HL-60/S4 (cell line): Measurements from ENCODE around the gene BIRC7.
"Not testable (repeated sequence)": the region's sequence is repeated elsewhere in the genome, so short reads cannot be mapped to it uniquely, and the experiment has no call there.

Experiments used
- in situ Hi-C: fragments of 300-500 bp; cut with MboI; formaldehyde crosslinking; loops from 2 replicates; pipeline ENCODE4 v1.14.3; 2022; ENCODE audit warnings: low sequenced_read_pairs

The BIRC7 gene

GRCh38 chr20:63205896-63206295 lies 29.8 kb upstream of the BIRC7 start:
- in situ Hi-C loops: no loop called here

GRCh38 chr20:63206878-63207277 lies 28.8 kb upstream of the BIRC7 start:
- in situ Hi-C loops: no loop called here

- in situ Hi-C loops: no loop called here
These were observed 27.3 kb upstream of the BIRC7 start for GRCh38 chr20:63208346-63208909.

DNA sequence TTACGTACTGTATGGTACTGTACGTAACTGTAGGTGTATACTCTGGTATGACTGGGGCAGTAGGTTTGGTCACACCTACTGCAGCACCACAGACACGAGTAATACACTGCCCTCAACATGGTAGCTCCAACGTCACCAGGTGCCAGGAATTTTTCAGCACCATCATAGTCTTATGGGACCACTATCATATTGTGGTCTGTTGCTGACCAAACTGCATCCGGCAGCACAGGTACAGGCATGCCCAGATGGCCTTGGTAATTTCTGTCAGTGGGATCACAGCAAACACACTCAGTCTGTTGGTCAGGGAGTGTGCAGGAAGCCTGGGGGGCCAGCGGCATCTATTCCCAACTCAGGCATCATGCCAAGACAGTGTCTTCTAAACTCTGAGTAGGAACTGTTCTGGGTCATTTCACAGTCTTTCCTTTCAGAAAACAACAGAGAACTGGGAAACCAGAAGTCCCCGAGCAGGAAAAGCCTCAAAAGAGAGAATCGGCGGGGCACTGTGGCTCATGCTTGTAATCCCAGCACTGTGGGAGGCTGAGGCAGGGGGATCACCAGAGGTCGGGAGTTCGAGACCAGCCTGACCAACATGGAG lies 25.6 kb upstream of the BIRC7 start:
- in situ Hi-C loops: no loop called here

DNA sequence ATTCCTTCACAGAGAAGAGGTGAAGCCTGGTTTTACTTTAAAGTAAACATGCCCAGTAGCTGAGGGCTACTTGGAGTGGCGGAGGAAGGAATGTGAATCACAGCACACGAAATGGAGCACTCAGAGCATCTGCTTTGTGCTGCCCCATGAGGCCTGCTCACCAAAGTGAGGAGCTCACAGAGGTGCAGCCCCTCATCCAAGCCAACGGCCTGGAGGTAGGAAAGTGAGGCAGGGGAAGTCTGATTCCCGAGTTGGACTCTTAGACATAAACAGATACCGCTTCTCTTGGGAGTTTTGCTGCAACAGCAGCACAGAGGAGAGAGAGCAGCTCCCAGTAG lies 23.3 kb upstream of the BIRC7 start:
- in situ Hi-C loops: no loop called here

DNA sequence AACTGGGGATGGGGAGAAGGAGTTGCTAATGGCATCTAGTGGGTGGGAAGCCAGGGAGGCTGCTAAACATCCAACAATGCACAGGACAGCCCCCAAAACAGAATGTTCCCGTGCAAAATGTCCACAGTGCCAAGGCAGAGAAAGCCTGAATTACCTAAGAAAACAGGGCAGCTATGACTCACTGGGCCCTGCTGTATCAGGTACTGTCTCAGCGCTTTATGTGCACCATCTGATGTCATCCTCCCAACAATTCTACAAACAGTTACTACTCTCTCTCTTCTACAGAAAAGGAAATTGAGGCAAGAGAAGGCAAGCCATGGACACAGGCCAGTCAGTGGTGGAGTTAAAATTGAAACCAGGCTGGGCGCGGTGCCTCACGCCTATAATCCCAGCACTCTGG lies 22.9 kb upstream of the BIRC7 start:
- in situ Hi-C loops: no loop called here

DNA sequence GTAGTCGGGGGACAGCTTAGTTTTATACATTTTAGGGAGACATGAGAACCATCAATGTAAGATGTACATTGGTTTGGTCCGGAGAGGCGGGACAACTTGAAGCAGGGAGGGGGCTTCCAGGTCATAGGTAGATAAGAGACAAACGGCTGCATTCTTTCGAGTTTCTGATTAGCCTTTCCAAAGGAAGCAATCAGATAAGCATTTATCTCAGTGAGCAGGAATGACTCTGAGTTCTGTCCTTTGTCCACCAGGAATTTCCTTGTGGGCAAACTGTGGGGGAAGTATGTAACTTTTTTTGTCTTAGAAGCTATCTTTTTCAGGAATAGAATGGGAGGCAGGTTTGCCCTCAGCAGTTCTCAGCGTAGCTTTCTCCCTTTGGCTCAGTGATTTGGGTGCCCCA lies 21.2 kb upstream of the BIRC7 start:
- in situ Hi-C loops: no loop called here

- in situ Hi-C loops: no loop called here
These were observed 20.3 kb upstream of the BIRC7 start for GRCh38 chr20:63215101-63216040.

DNA sequence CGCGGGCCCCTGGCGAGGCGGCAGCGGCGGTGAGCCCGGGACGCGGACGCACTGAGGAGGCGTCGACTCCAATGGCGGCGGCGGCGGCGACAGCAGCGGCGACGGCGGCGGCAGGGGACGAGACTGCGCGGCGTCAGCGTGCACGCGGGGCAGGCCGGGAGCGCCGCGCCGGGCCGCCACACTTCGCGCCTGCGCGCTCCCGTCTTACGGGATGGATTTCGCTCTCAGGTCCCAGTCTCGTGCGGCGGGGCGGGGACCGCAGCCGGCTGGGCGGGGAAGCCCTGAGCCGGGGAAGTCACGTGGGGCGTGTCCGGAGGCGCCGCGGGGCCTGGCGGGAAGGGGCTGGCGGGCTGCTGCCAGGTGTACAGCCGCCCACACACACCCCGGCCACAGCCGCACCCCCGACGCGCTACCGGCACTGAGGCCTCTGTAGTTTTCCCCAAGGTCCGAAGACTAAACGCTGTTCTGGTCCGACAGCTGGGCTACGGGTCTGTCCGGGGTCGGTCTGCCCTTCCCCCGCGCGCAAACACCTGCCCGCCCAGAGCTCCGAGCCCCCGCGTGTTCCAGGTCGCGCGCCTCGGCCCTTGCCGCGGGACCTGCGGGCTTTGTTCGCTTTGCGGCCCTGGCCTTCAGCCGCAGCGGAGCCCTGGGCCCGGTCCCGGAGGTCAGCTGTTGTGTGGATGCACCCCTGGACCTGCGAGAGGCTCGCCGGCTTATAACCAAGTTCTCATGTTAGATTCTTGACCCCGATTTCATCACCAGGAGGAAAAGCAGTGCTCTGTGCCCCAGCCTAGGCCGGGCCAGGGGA lies 19.5 kb upstream of the BIRC7 start, which contains the start of gene YTHDF1:
YTHDF1 (minus strand) TSS at position 91 of the 808 bp plus-strand sequence. CDS start 239 bp downstream, outside the sequence.
- in situ Hi-C loops: no loop called here

DNA sequence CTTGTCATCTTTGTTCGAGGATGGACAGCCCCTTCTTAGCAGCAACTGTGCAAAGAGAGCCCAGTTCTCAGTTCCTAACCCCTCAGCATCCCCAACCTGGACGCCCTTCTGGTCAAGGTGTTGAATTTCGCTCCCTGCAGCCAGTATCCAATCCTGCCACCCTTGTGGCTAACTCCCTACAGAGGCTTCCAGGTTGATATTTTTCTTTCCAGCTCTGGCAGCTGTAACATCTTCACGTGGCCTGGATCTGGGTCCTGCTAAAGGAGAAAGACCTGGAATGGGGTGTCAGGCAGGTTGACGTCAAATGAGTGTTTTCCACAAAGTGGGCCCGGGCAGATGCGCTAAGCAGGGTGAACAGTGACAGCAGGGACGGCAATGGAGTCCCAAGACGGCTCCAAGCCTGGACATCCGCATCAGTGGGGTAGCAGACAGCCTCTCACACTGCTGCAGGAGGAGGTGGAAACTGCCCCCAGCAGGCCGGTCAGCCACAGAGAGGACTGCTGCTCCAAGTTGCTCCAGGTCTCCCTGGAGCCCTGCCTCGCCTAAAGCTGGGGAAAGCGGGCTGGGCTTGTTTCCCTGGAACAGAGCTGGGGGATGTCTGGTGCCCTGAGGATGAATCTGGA lies 18.7 kb upstream of the BIRC7 start:
- in situ Hi-C loops: no loop called here

DNA sequence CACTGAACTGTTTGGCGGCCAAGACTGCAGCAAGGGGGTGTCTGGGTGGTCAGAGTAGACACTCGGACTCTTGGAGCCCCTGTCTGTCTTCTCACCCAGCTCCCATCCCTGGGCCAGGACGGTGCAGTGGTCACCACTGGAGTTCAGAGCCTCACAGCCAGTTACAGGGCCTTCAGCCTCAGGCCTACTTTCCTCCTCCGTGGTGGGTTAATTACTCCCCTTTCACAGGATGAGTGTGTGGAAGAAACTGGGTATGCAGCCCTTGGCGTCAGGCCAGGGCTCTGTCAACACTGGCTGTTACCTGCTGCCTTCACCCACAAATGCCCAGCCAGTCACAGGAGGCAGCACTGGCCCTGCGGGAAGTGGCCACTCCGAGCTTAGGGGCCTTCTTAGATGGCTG lies 18.0 kb upstream of the BIRC7 start:
- in situ Hi-C loops: no loop called here

GRCh38 chr20:63218701-63219446 lies 16.8 kb upstream of the BIRC7 start:
- in situ Hi-C loops: no loop called here

DNA sequence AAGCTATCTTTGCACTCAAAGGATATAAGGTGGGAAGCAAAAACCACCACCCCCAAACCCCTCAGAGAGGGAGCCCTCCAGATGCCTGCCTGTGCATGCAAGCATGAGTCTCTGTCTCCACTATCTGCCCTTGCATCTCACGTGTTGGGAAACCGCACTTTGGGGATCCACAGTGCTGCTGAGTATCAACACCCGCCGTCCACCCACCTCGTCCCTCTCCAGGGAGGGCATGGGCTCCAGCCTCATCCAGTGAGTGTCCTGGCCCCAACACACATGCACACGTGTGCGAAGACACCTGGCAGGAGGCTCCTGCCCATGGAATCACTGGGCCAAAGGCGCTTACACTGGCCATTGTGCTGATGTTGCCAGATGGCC lies 16.3 kb upstream of the BIRC7 start:
- in situ Hi-C loops: no loop called here

GRCh38 chr20:63219866-63220521 lies 15.7 kb upstream of the BIRC7 start:
- in situ Hi-C loops: no loop called here

DNA sequence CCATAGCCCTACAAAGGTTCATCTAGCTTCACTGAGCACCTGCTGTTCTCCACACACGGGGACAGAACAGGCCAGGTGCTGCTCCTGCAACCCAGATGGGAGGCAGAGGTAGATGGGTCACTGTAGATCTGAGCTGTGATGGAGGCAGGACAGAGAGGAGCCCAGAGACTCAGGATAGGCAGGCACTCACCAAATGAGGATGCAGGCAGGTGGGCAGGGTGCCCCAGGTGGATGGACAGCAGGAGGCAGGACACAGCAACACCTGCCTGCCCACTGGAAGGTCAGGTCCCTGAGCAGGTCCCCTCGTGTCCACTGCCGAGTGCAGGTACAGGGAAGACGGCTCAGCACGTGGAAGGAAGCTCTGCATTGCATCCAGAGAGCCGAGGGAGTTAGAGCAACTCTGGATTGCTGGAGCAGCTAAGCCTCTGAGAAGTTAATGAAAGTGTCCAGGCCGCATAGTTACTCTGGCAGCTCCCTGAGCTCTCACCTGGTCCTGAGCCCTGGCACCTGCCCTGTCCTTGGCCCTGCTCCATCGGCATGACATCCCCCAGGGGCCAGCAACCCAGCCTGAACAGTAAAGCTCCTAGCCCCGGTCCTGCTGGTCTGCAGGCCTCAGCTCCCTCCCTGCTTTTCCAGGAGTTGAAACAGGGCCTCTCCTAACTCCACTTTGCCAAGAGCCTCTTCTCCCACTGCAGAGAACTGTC lies 14.9 kb upstream of the BIRC7 start:
- in situ Hi-C loops: no loop called here

- in situ Hi-C loops: not testable (repeated sequence)
These were observed 14.2 kb upstream of the BIRC7 start for GRCh38 chr20:63221400-63222053.

DNA sequence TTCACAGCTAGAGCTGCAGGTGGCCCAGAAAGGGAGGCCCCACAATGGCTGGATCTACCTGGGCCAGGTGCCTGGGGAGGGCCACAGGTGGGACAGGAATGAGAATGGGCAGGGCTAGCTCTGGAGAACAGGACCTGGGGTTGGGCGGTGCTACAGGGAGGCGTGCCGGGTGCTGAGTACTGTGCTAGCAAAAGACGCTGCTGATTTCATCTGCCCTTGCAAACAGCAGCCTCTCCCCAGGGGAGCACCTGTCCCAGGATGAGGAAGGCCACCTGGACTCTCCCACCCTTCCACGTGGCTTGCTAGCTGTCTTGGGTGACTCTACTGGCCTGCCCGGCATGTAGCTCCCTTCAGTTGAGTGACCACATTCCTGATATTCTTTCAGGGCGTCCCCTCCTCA lies 13.2 kb upstream of the BIRC7 start:
- in situ Hi-C loops: no loop called here

DNA sequence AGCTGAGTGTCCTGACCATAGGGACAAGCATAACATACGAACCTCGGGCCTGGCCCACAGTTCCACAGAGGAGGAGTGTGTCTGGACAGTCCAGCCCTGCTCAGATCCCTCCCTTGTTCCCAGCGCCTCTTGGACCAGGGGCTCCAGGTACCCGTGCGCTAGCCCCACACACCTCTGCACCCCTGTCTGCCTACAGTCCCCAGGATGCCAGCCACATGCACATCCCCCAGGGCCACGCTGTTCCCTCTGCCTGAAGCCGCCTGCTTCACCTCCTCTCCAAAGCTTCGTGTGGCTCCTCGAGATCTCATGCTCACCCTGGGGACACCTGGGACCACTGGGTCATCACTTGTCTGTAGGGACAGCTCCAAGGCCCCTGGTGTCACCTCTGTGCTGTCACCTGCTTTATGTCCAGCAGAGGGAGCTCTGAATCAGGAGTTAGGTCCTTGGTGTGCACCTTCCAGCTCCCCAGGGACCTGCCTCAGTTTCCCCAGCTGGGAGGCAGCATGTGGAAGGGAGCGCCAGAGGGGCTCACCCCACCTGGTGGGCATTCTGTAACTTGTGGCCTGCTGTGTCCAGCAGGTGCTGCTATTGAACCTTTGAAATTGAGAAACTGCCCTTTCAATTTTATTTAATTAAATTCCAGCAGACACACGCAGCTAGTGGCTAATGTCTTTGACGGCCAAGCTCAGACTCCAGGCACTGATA lies 12.4 kb upstream of the BIRC7 start:
- in situ Hi-C loops: no loop called here
